Thoracic aorta (tissue), 2 donors: Measurements from ENCODE around the gene CP. TPM values are rescaled to one million over a fixed set of nuclear protein-coding genes. Genes with fewer than 3 reads are reported as not detected.

Experiments used
- ATAC-seq: fragments of 150-250 bp; one replicate; pipeline ENCODE4 v1.8.0; 2017; ENCODE audit warnings: low read depth; ENCODE audit not compliant: insufficient number of reproducible peaks, low FRiP score
- DNase-seq: peaks from one replicate; pipeline ENCODE4 v3.0.0-alpha.2; 2020; ENCODE audit warnings: low spot score
- H3K27ac ChIP-seq, 2 donors: fragments of 200-600 bp; sonication (generic); 1 replicate in 1 of 2; 2 replicates in 1 of 2; pipeline ENCODE4 v1.5.1; 2016; ENCODE audit warnings: mild to moderate bottlenecking in 2 of 2, moderate library complexity in 2 of 2
- H3K27me3 ChIP-seq: fragments of 200-600 bp; sonication (generic); replicated peaks from 2 replicates; pipeline ENCODE4 v1.6.0; 2016; ENCODE audit warnings: mild to moderate bottlenecking; ENCODE audit not compliant: insufficient read depth
- H3K36me3 ChIP-seq: fragments of 200-600 bp; sonication (generic); one replicate; pipeline ENCODE4 v1.5.1; 2016
- H3K4me1 ChIP-seq, 2 donors: fragments of 200-600 bp; sonication (generic); 1 replicate in 1 of 2; 2 replicates in 1 of 2; pipeline versions ENCODE4 v1.5.1 to v1.6.0; 2016; ENCODE audit warnings: low read depth in 2 of 2, mild to moderate bottlenecking in 1 of 2; ENCODE audit not compliant: control insufficient read depth in 1 of 2
- H3K4me3 ChIP-seq: fragments of 200-600 bp; sonication (generic); 2 replicates; pipeline ENCODE4 v1.5.1; 2016; ENCODE audit warnings: mild to moderate bottlenecking
- H3K9me3 ChIP-seq: fragments of 200-600 bp; sonication (generic); 2 replicates; pipeline ENCODE4 v1.5.1; 2016
- total RNA-seq, 2 donors: library from RNA; depleted of rRNA; stranded (reverse); fragments of >200 nt; gene quantifications; one replicate each; pipeline versions ENCODE4 v1.1.0 to v1.2.3, GENCODE V29; 2016
- TF ChIP-seq, protein P1 (sequence below): fragments of 200-600 bp; sonication (generic); IDR thresholded peaks from one replicate; pipeline ENCODE4 v1.5.1; 2019; ENCODE audit warnings: antibody characterized with exemption

Gene CP
- total RNA-seq, 2 donors from 2014 or later: 58.1 to 64.0 TPM

DNA sequence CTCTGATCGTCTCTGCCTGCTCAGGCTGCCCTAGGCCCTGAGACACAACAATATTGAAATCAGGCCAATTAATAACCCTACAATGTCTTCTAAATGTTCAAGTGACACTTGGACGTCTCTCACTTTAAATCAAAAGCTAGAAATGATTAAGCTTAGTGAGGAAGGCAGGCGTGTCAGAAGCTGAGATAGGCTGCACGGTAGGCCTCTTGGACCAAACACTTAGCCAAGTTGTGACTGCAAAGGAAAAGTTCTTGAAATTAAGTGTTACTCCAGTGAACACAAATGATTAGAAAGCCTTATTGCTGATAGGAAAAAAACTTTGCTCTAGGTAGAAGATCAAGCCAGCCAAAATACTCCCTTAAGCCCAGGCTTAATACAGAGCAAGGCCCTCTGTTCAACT is 90.0 kb downstream of the CP start:
- ATAC-seq: no peak
- H3K9me3 ChIP-seq: no peaks in the 10 kb centered on the region
- TF ChIP-seq, protein P1, sequence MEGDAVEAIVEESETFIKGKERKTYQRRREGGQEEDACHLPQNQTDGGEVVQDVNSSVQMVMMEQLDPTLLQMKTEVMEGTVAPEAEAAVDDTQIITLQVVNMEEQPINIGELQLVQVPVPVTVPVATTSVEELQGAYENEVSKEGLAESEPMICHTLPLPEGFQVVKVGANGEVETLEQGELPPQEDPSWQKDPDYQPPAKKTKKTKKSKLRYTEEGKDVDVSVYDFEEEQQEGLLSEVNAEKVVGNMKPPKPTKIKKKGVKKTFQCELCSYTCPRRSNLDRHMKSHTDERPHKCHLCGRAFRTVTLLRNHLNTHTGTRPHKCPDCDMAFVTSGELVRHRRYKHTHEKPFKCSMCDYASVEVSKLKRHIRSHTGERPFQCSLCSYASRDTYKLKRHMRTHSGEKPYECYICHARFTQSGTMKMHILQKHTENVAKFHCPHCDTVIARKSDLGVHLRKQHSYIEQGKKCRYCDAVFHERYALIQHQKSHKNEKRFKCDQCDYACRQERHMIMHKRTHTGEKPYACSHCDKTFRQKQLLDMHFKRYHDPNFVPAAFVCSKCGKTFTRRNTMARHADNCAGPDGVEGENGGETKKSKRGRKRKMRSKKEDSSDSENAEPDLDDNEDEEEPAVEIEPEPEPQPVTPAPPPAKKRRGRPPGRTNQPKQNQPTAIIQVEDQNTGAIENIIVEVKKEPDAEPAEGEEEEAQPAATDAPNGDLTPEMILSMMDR: no peak
- peak overlapping the region; percentile 96 for H3K4me3 ChIP-seq
- peaks cover 5% of the 10 kb centered on the region for H3K36me3 ChIP-seq
- no peak for DNase-seq
- no peaks in the 10 kb centered on the region for H3K27me3 ChIP-seq
- peak overlapping the region; percentile 40 to 92 for H3K27ac ChIP-seq
- peaks cover 11 to 32% of the 10 kb centered on the region in 2 donors for H3K4me1 ChIP-seq

DNA sequence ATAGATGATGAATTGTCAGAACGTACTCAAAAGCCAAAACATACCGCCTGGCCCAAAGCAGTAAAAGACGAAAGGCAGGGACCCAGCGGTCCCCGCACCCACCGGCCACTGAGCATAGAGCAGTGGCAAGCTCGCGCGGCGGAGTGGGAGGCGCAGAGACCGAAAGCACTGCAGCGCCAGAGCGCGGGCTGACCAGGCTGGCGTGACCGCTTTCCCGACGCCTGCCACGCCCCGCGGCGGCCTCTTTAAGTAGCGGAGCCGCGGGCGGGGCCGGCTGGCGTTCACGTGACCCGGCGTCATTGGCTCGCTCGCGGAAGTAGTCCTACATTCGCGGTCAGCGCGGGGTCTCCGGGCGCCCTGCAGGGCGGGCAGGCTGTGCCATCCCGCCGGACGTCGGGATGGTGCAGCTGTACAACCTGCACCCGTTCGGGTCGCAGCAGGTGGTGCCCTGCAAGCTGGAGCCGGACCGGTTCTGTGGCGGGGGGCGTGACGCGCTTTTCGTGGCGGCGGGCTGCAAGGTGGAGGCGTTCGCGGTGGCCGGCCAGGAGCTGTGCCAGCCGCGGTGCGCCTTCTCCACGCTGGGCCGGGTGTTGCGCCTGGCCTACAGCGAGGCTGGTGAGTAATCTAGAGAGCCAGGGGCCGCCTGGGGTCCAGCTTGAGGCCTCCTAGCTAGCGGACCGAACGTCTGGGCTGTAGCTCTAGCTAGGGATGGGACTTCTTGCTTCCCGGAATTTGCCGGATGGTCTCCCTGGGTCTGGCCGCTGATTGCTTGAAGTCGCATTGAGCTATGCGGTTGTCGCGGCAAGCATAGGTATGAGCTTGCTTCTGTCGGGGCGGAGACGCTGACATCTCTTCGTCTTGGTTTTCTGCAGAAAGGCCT is 92.1 kb downstream of the CP start, which contains the start of gene HPS3:
TSS of gene HPS3 (plus strand) at position 313 of the 880 bp plus-strand sequence. CDS start at position 399, 86 bp downstream.
- no peaks in the 10 kb centered on the region for H3K9me3 ChIP-seq
- DNase-seq (peak; percentile 73), ATAC-seq (peak; percentile 88)
- H3K4me1 ChIP-seq: peaks cover 11 to 32% of the 10 kb centered on the region in 2 donors
- H3K36me3 ChIP-seq: no peaks in the 10 kb centered on the region
- TF ChIP-seq, protein P1: peak; percentile 4
- H3K27me3 ChIP-seq: no peaks in the 10 kb centered on the region
- peak within 1 kb of the TSS; percentile 87 to 92 for H3K27ac ChIP-seq
- H3K4me3 ChIP-seq: peak within 1 kb of the TSS; percentile 96

DNA sequence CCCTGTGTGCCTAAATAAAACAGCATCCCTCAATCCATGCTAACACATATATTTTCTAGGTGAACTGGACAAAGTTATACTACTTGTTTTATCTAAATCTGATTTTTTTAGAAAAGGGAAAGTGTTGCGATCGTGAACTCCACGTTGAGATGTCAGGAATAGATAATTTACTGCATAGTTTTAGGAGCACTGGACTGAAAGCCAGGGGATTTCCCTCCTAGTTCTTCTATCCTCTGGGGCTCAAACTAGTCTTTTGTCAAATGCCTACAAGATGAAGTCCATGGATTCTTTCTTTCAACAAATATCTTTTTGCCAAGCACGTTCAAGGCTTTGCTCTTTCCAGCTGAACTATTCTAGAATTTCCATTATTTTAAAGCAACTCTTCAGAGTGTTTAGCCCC is 92.8 kb downstream of the CP start:
- H3K4me1 ChIP-seq: peaks cover 11 to 32% of the 10 kb centered on the region in 2 donors
- ATAC-seq: no peak
- peak overlapping the region; percentile 87 to 92 for H3K27ac ChIP-seq
- H3K4me3 ChIP-seq: peak overlapping the region; percentile 96
- TF ChIP-seq, protein P1: no peak
- DNase-seq: no peak
- no peaks in the 10 kb centered on the region for H3K36me3 ChIP-seq
- H3K9me3 ChIP-seq: no peaks in the 10 kb centered on the region
- H3K27me3 ChIP-seq: no peaks in the 10 kb centered on the region

DNA sequence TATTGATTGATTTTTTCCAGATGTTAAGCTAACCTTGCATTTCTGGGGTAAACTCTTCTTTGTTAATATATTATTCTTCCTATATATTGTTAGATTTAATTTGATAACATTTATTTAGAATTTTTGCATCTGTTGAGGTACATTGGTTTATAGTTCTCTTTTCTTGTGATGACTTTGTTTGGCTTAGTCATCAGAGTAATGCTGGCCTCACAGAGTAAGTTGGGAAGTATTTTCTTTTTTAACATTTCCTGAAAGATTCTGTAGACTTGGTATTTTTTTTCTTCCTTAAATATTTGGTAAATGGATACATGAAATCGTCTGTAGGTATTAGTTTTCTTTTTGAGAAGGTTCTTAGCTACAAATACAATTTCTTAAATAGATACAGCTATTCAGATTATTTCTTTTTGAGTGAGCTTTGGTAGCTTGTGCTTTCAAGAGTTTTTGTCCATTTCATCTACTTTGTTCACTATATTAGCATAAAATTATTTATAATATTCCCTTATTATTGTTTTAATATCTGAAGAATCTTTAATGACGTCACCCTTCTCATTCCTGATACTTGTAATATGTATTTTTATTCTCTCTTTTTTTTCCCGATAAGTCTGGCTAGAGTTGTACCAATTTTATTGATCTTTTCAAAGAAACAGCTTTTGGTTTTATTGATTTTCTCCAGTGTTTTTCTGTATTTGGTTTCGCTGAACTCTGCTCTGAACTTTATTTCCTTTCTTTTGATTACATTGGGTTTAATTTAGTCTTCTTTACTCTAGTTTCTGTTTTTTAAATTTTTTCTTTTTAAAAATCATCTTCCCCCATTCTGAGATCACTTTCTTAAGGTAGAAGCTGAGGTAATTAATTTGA is 98.7 kb downstream of the CP start:
- Histone ChIP-seq H3K9me3 (no peaks in the 10 kb centered on the region), H3K36me3 (no peaks in the 10 kb centered on the region), H3K4me1 (peaks cover under 1 to 3% of the 10 kb centered on the region in 2 donors), H3K27ac (no peak overlapping the region), H3K27me3 (no peaks in the 10 kb centered on the region), H3K4me3 (no peak overlapping the region)
- ATAC-seq: no peak
- no peak for DNase-seq
- TF ChIP-seq, protein P1: no peak

Other genes with a start within 250 kb of the CP start
- gene GYG1, start 230.3 kb downstream of the CP start, total RNA-seq: 10 to 100 TPM; 72.6 to 89.5 TPM
- 10 to 100 TPM; 27.5 to 33.6 TPM for gene HLTF, start 135.3 kb downstream of the CP start, total RNA-seq
- 10 to 100 TPM; 21.3 to 22.9 TPM for gene HPS3, start 92.2 kb downstream of the CP start, total RNA-seq
- gene TM4SF18, start 111.8 kb upstream of the CP start, total RNA-seq: 1 to 10 TPM; 1.9 to 4.9 TPM
- 100 to 1,000 TPM; 227 to 342 TPM for gene TM4SF1, start 155.8 kb upstream of the CP start, total RNA-seq